Parathyroid adenoma (tissue), 2 donors: Measurements from ENCODE around the gene FRMD4A.
"Not testable (repeated sequence)": the region's sequence is repeated elsewhere in the genome, so short reads cannot be mapped to it uniquely, and the experiment has no call there.

Experiments used
- H2AFZ ChIP-seq: fragments of 300-600 bp; sonication (generic); one replicate; pipeline ENCODE4 v1.7.0; 2017; ENCODE audit warnings: antibody characterized with exemption, mild to moderate bottlenecking
- H3K27ac ChIP-seq: fragments of 300-600 bp; sonication (generic); one replicate; pipeline ENCODE4 v1.7.0; 2017
- H3K27me3 ChIP-seq: fragments of 300-600 bp; sonication (generic); one replicate; pipeline ENCODE4 v1.7.0; 2017; ENCODE audit warnings: low read length; ENCODE audit not compliant: control insufficient read depth, insufficient read depth
- H3K36me3 ChIP-seq: fragments of 300-600 bp; sonication (generic); one replicate; pipeline ENCODE4 v1.7.0; 2017; ENCODE audit warnings: low read length; ENCODE audit not compliant: control insufficient read depth, insufficient read depth
- H3K4me1 ChIP-seq: fragments of 300-600 bp; sonication (generic); one replicate; pipeline ENCODE4 v1.7.0; 2017; ENCODE audit warnings: control low read depth
- H3K4me2 ChIP-seq: fragments of 300-600 bp; sonication (generic); one replicate; pipeline ENCODE4 v1.7.0; 2017; ENCODE audit warnings: low read length
- H3K4me3 ChIP-seq: fragments of 300-600 bp; sonication (generic); one replicate; pipeline ENCODE4 v1.7.0; 2017; ENCODE audit warnings: low read depth, low read length
- H3K79me2 ChIP-seq: fragments of 300-600 bp; sonication (generic); one replicate; pipeline ENCODE4 v1.7.0; 2017; ENCODE audit warnings: control low read depth
- H3K9ac ChIP-seq: fragments of 300-600 bp; sonication (generic); one replicate; pipeline ENCODE4 v1.7.0; 2017; ENCODE audit warnings: mild to moderate bottlenecking
- H3K9me3 ChIP-seq: fragments of 300-600 bp; sonication (generic); one replicate; pipeline ENCODE4 v1.7.0; 2017; ENCODE audit warnings: low read length; ENCODE audit not compliant: control insufficient read depth
- CTCF ChIP-seq: fragments of 300-600 bp; sonication (generic); IDR thresholded peaks from one replicate; pipeline ENCODE4 v1.7.0; 2017; ENCODE audit warnings: antibody characterized with exemption, mild to moderate bottlenecking
- donor health status: primary hyperparathyroidism.

FRMD4A gene

GRCh38 chr10:13771992-13772391, 558.7 kb downstream of the FRMD4A start:
- no peak overlapping the region for H3K4me2 ChIP-seq
- H3K79me2 ChIP-seq = no peaks in the 10 kb centered on the region
- no peak overlapping the region for H2AFZ ChIP-seq
- no peaks in the 10 kb centered on the region for H3K4me1 ChIP-seq
- H3K4me3 ChIP-seq = no peak overlapping the region
- no peak overlapping the region for H3K9ac ChIP-seq
- H3K27me3 ChIP-seq = no peaks in the 10 kb centered on the region
- no peak for TF ChIP-seq CTCF
- no peaks in the 10 kb centered on the region for H3K9me3 ChIP-seq
- no peaks in the 10 kb centered on the region for H3K36me3 ChIP-seq
- H3K27ac ChIP-seq = no peak overlapping the region

GRCh38 chr10:13770760-13771493, 559.8 kb downstream of the FRMD4A start:
- no peaks in the 10 kb centered on the region for H3K36me3 ChIP-seq
- no peak overlapping the region for H3K27ac ChIP-seq
- no peaks in the 10 kb centered on the region for H3K9me3 ChIP-seq
- no peak overlapping the region for H3K4me2 ChIP-seq
- TF ChIP-seq CTCF = no peak
- H3K79me2 ChIP-seq = no peaks in the 10 kb centered on the region
- H2AFZ ChIP-seq = no peak overlapping the region
- H3K9ac ChIP-seq = no peak overlapping the region
- H3K27me3 ChIP-seq = no peaks in the 10 kb centered on the region
- H3K4me1 ChIP-seq = no peaks in the 10 kb centered on the region
- no peak overlapping the region for H3K4me3 ChIP-seq

- TF ChIP-seq CTCF = no peak
- H3K27me3 ChIP-seq = no peaks in the 10 kb centered on the region
- no peak overlapping the region for H2AFZ ChIP-seq
- no peaks in the 10 kb centered on the region for H3K4me1 ChIP-seq
- no peaks in the 10 kb centered on the region for H3K79me2 ChIP-seq
- no peak overlapping the region for H3K27ac ChIP-seq
- no peak overlapping the region for H3K4me2 ChIP-seq
- no peak overlapping the region for H3K9ac ChIP-seq
- no peak overlapping the region for H3K4me3 ChIP-seq
- H3K9me3 ChIP-seq = no peaks in the 10 kb centered on the region
- H3K36me3 ChIP-seq = no peaks in the 10 kb centered on the region
Measured at GRCh38 chr10:13769946-13770345, 560.8 kb downstream of the FRMD4A start.

GRCh38 chr10:13767676-13768178, 563.0 kb downstream of the FRMD4A start:
- Histone ChIP-seq H3K36me3 (no peaks in the 10 kb centered on the region), H3K9me3 (no peaks in the 10 kb centered on the region), H3K4me3 (no peak overlapping the region), H3K4me1 (no peaks in the 10 kb centered on the region), H3K9ac (no peak overlapping the region), H2AFZ (no peak overlapping the region), H3K4me2 (no peak overlapping the region), H3K27me3 (no peaks in the 10 kb centered on the region), H3K27ac (no peak overlapping the region), H3K79me2 (no peaks in the 10 kb centered on the region)
- TF ChIP-seq CTCF = no peak

GRCh38 chr10:13767148-13767547, 563.6 kb downstream of the FRMD4A start:
- H3K9me3 ChIP-seq, H2AFZ ChIP-seq, H3K79me2 ChIP-seq, H3K27me3 ChIP-seq, H3K36me3 ChIP-seq, H3K4me2 ChIP-seq, H3K27ac ChIP-seq, H3K4me1 ChIP-seq, H3K4me3 ChIP-seq, H3K9ac ChIP-seq: not testable (repeated sequence)
